ENCODE measurements around the gene SCN9A. TPM values are rescaled to one million over a fixed set of nuclear protein-coding genes. Genes with fewer than 3 reads are reported as not detected.

SCN9A gene
- total and polyA plus RNA-seq, 2 donors (not counting 1 experiment from before 2014, with no cell fraction given) = 64.2 to 105 TPM

GRCh38 chr2:166394245-166394644 is 18.5 kb upstream of the SCN9A start:
- H3K4me3 ChIP-seq (replicated peaks in 1 of 4; ENCODE audit: control extremely low read depth in 1 of 4, insufficient read depth in 1 of 4, low read depth in 3 of 4, low read length in 4 of 4) = no peak overlapping the region
- TF ChIP-seq EZH2 (IDR thresholded peaks at IDR 0.05; ENCODE audit: low read length, missing control alignments) (no peak), CTCF (conservative IDR thresholded peaks at IDR 0.05 in 1 of 2, IDR thresholded peaks at IDR 0.05 in 1 of 2; ENCODE audit: low read depth in 1 of 2, low read length in 2 of 2) (no peak)
- no peaks in the 10 kb centered on the region for H3K36me3 ChIP-seq (ENCODE audit: control insufficient read depth, insufficient read depth, low read length)
- H3K4me1 ChIP-seq (ENCODE audit: control insufficient read depth, extremely low read depth, insufficient read depth, low read length) = no peaks in the 10 kb centered on the region
- no peak overlapping the region for H2AFZ ChIP-seq (ENCODE audit: low read length)
- no peaks in the 10 kb centered on the region for H3K9me3 ChIP-seq (ENCODE audit: control insufficient read depth, insufficient read depth, low read depth, low read length)
- H3K27me3 ChIP-seq (ENCODE audit: control insufficient read depth, insufficient read depth, low read length) = no peaks in the 10 kb centered on the region
- DNase-seq (ENCODE audit: low read depth in 2 of 2) = no peak
- no peaks in the 10 kb centered on the region for H4K20me1 ChIP-seq (ENCODE audit: control insufficient read depth, extremely low read depth, insufficient read depth, low read length)
- H3K79me2 ChIP-seq (ENCODE audit: control insufficient read depth, insufficient read depth, low read length) = no peaks in the 10 kb centered on the region
- no peak overlapping the region for H3K27ac ChIP-seq (ENCODE audit: insufficient read depth, low read length)
- no peak overlapping the region for H3K4me2 ChIP-seq (ENCODE audit: extremely low read depth, insufficient read depth, low read length)
- H3K9ac ChIP-seq (ENCODE audit: insufficient read depth, low read length) = no peak overlapping the region

GRCh38 chr2:166393008-166393407 is 17.3 kb upstream of the SCN9A start:
- Histone ChIP-seq H3K79me2 (ENCODE audit: control insufficient read depth, insufficient read depth, low read length) (no peaks in the 10 kb centered on the region), H3K4me3 (replicated peaks in 1 of 4; ENCODE audit: control extremely low read depth in 1 of 4, insufficient read depth in 1 of 4, low read depth in 3 of 4, low read length in 4 of 4) (no peak overlapping the region), H3K4me2 (ENCODE audit: extremely low read depth, insufficient read depth, low read length) (no peak overlapping the region), H3K27ac (ENCODE audit: insufficient read depth, low read length) (no peak overlapping the region), H3K27me3 (ENCODE audit: control insufficient read depth, insufficient read depth, low read length) (no peaks in the 10 kb centered on the region), H2AFZ (ENCODE audit: low read length) (no peak overlapping the region), H3K9ac (ENCODE audit: insufficient read depth, low read length) (no peak overlapping the region), H3K36me3 (ENCODE audit: control insufficient read depth, insufficient read depth, low read length) (no peaks in the 10 kb centered on the region), H4K20me1 (ENCODE audit: control insufficient read depth, extremely low read depth, insufficient read depth, low read length) (no peaks in the 10 kb centered on the region), H3K4me1 (ENCODE audit: control insufficient read depth, extremely low read depth, insufficient read depth, low read length) (no peaks in the 10 kb centered on the region), H3K9me3 (ENCODE audit: control insufficient read depth, insufficient read depth, low read depth, low read length) (no peaks in the 10 kb centered on the region)
- no peak for DNase-seq (ENCODE audit: low read depth in 2 of 2)
- TF ChIP-seq CTCF (conservative IDR thresholded peaks at IDR 0.05 in 1 of 2, IDR thresholded peaks at IDR 0.05 in 1 of 2; ENCODE audit: low read depth in 1 of 2, low read length in 2 of 2) = no peak
- no peak for TF ChIP-seq EZH2 (IDR thresholded peaks at IDR 0.05; ENCODE audit: low read length, missing control alignments)

- no peak for DNase-seq (ENCODE audit: low read depth in 2 of 2)
- Histone ChIP-seq H4K20me1 (ENCODE audit: control insufficient read depth, extremely low read depth, insufficient read depth, low read length) (no peaks in the 10 kb centered on the region), H3K36me3 (ENCODE audit: control insufficient read depth, insufficient read depth, low read length) (no peaks in the 10 kb centered on the region), H3K9ac (ENCODE audit: insufficient read depth, low read length) (no peak overlapping the region), H3K4me2 (ENCODE audit: extremely low read depth, insufficient read depth, low read length) (no peak overlapping the region), H3K4me1 (ENCODE audit: control insufficient read depth, extremely low read depth, insufficient read depth, low read length) (no peaks in the 10 kb centered on the region), H2AFZ (ENCODE audit: low read length) (peak overlapping the region; percentile 51), H3K79me2 (ENCODE audit: control insufficient read depth, insufficient read depth, low read length) (no peaks in the 10 kb centered on the region), H3K27ac (ENCODE audit: insufficient read depth, low read length) (no peak overlapping the region), H3K27me3 (ENCODE audit: control insufficient read depth, insufficient read depth, low read length) (no peaks in the 10 kb centered on the region), H3K4me3 (replicated peaks in 1 of 4; ENCODE audit: control extremely low read depth in 1 of 4, insufficient read depth in 1 of 4, low read depth in 3 of 4, low read length in 4 of 4) (no peak overlapping the region), H3K9me3 (ENCODE audit: control insufficient read depth, insufficient read depth, low read depth, low read length) (no peaks in the 10 kb centered on the region)
- TF ChIP-seq EZH2 (IDR thresholded peaks at IDR 0.05; ENCODE audit: low read length, missing control alignments) = no peak
- no peak for TF ChIP-seq CTCF (conservative IDR thresholded peaks at IDR 0.05 in 1 of 2, IDR thresholded peaks at IDR 0.05 in 1 of 2; ENCODE audit: low read depth in 1 of 2, low read length in 2 of 2)
Observed at GRCh38 chr2:166388481-166389070, 12.8 kb upstream of the SCN9A start.

Data from fibroblast of lung (primary cell).